Measurements from ENCODE around the gene KCNC2.

The KCNC2 gene

DNA sequence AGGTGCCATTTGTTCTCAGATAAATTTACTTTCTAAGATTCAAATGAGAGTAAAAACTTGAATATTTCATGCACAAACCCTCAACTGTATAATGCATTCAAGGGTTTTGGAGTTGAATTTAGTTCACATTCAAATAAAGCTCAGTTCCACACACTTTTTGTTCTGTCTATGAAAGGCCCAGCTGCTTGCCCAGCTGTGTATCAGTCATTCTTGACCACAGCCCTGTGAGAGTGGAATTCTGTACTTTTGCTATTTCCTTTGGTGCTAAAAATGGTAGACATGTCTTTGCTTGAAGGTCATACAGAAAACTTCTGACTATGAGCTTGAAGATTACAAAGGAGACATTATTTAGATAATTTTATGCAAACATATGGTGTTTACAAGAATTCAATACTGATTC is 110.4 kb downstream of the KCNC2 start:
- ChIA-PET CTCF (no interaction called here), POLR2A (ENCODE audit: low non-redundant PET) (no interaction called here)
- H3K27ac ChIP-seq = no peak overlapping the region
- TF ChIP-seq, protein P1, sequence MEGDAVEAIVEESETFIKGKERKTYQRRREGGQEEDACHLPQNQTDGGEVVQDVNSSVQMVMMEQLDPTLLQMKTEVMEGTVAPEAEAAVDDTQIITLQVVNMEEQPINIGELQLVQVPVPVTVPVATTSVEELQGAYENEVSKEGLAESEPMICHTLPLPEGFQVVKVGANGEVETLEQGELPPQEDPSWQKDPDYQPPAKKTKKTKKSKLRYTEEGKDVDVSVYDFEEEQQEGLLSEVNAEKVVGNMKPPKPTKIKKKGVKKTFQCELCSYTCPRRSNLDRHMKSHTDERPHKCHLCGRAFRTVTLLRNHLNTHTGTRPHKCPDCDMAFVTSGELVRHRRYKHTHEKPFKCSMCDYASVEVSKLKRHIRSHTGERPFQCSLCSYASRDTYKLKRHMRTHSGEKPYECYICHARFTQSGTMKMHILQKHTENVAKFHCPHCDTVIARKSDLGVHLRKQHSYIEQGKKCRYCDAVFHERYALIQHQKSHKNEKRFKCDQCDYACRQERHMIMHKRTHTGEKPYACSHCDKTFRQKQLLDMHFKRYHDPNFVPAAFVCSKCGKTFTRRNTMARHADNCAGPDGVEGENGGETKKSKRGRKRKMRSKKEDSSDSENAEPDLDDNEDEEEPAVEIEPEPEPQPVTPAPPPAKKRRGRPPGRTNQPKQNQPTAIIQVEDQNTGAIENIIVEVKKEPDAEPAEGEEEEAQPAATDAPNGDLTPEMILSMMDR (conservative IDR thresholded peaks at IDR 0.05; ENCODE audit: low read depth) = no peak
- no peak for DNase-seq (ENCODE audit: low spot score)

GRCh38 chr12:75097003-75097402 is 112.6 kb downstream of the KCNC2 start:
- no peak for DNase-seq (ENCODE audit: low spot score)
- TF ChIP-seq, protein P1 (conservative IDR thresholded peaks at IDR 0.05; ENCODE audit: low read depth) = no peak
- POLR2A ChIA-PET (ENCODE audit: low non-redundant PET) = no interaction called here
- H3K27ac ChIP-seq = no peak overlapping the region
- CTCF ChIA-PET = no interaction called here

- ChIA-PET POLR2A (ENCODE audit: low non-redundant PET) (no interaction called here), CTCF (interaction anchor here (0.6 to 0.7 kb wide), 3 partner anchors 72 to 1673 kb away, joined by 3 to 4 read pairs (median 4); no protein-coding TSS in a partner anchor)
- no peak overlapping the region for H3K27ac ChIP-seq
- no peak for DNase-seq (ENCODE audit: low spot score)
- TF ChIP-seq, protein P1 (conservative IDR thresholded peaks at IDR 0.05; ENCODE audit: low read depth) = no peak
Observed at GRCh38 chr12:75087654-75088053, 122.0 kb downstream of the KCNC2 start.

DNA sequence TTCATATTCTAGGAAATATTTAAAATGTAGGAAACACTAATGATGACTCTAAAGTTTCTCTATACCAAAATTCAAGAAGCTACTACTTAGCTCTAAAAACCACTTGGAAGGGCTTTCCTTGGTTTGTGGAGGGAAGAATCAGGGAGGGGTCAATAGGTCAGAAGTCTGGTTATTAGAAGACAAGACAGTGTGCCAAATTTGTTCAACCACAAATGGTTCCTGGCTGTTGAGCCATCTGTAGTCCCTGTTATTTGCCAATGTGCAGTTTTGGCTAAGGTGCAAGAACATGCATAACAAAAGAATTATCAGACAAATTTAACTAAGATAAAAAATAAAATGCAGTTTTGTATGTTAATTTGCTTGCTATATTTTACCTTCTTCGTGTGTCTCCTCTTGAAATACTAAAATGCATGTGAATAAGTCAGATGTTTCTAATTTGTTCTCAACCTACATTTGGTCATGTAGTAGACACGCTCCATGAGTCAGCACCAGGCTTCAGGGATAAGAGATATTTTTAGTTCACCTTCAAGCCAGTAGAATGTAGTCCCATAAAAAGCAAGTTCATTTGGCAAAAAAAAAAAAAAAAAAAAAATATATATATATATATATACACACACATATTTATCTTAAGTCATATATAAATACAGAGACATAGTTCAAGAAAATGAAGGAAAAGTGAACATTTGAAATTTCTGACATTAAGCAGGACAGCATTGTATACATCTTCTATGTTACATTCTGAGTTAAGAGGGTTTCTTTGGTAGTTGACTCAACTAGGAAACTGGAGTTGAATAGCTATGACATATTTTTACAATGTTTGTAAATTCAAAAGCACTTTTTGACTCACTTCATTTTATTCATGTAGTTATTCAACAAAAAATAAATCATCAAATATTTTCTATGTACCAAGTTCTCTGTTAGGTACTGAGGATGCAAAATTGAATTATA is 123.3 kb downstream of the KCNC2 start:
- POLR2A ChIA-PET (ENCODE audit: low non-redundant PET) = no interaction called here
- no peak overlapping the region for H3K27ac ChIP-seq
- TF ChIP-seq, protein P1 (conservative IDR thresholded peaks at IDR 0.05; ENCODE audit: low read depth) = no peak
- CTCF ChIA-PET = no interaction called here
- DNase-seq (ENCODE audit: low spot score) = no peak

- no peak for DNase-seq (ENCODE audit: low spot score)
- no peak overlapping the region for H3K27ac ChIP-seq
- TF ChIP-seq, protein P1 (conservative IDR thresholded peaks at IDR 0.05; ENCODE audit: low read depth) = no peak
- ChIA-PET CTCF (no interaction called here), POLR2A (ENCODE audit: low non-redundant PET) (no interaction called here)
Observed at GRCh38 chr12:75081305-75081704, 128.3 kb downstream of the KCNC2 start.

DNA sequence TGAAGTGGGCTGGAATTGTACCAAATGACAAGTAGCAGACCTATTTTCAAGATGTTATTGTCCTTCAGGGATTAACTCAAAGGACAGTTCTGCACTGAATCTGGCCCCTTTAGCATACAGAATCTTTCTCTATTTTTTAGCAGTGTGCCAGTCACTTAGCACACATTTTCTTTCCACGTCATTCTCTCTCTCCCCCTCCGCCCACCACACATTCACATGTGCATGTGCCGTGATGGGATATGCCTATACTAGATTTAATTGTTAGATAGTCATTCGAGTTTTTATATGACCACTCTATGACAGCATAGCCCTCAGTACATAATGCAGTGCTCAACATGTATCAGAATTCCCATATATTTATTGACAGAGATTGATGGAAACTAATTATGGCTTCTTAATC is 129.1 kb downstream of the KCNC2 start:
- TF ChIP-seq, protein P1 (conservative IDR thresholded peaks at IDR 0.05; ENCODE audit: low read depth) = no peak
- no peak overlapping the region for H3K27ac ChIP-seq
- ChIA-PET POLR2A (ENCODE audit: low non-redundant PET) (no interaction called here), CTCF (no interaction called here)
- no peak for DNase-seq (ENCODE audit: low spot score)
